HEK293 (cell line): ENCODE data around the gene APOBEC3B.

Experiments used
- GFI1B ChIP-seq: fragments of 450-650 bp; formaldehyde crosslinking; IDR thresholded peaks from 2 replicates; pipeline ENCODE4 v1.5.1; 2016; ENCODE audit warnings: missing biosample characterization, missing genetic modification characterization
- GLI4 ChIP-seq: fragments of 450-650 bp; formaldehyde crosslinking; IDR thresholded peaks from 2 replicates; pipeline ENCODE4 v1.5.1; 2016; ENCODE audit warnings: missing biosample characterization, missing genetic modification characterization
- GLIS2 ChIP-seq: fragments of 450-650 bp; formaldehyde crosslinking; IDR thresholded peaks from 2 replicates; pipeline ENCODE4 v1.5.1; 2016; ENCODE audit warnings: missing biosample characterization, missing genetic modification characterization
- HOXC10 ChIP-seq: sonication (generic); formaldehyde crosslinking; IDR thresholded peaks from 2 replicates; pipeline ENCODE4 v1.8.1; 2023; ENCODE audit warnings: mild to moderate bottlenecking, missing genetic modification reagents
- IKZF3 ChIP-seq: fragments of 450-650 bp; IDR thresholded peaks from 2 replicates; pipeline ENCODE4 v1.5.0; 2018; ENCODE audit warnings: missing biosample characterization, mild to moderate bottlenecking, missing genetic modification characterization, moderate library complexity
- KLF8 ChIP-seq: fragments of 450-650 bp; formaldehyde crosslinking; IDR thresholded peaks from 2 replicates; pipeline ENCODE4 v1.5.1; 2016; ENCODE audit warnings: missing biosample characterization, missing genetic modification characterization
- PRDM10 ChIP-seq: fragments of 450-650 bp; formaldehyde crosslinking; IDR thresholded peaks from 2 replicates; pipeline ENCODE4 v1.5.1; 2016; ENCODE audit warnings: missing biosample characterization, missing genetic modification characterization
- YY2 ChIP-seq: fragments of 450-650 bp; formaldehyde crosslinking; IDR thresholded peaks from 2 replicates; pipeline ENCODE4 v1.5.1; 2016; ENCODE audit warnings: missing biosample characterization, missing genetic modification characterization
- ZBTB1 ChIP-seq: fragments of 450-650 bp; formaldehyde crosslinking; IDR thresholded peaks from 2 replicates; pipeline ENCODE4 v1.5.1; 2016; ENCODE audit warnings: missing biosample characterization, missing genetic modification characterization
- ZBTB48 ChIP-seq: fragments of 450-650 bp; formaldehyde crosslinking; IDR thresholded peaks from 2 replicates; pipeline ENCODE4 v1.5.1; 2016; ENCODE audit warnings: missing biosample characterization, missing genetic modification characterization
- ZEB2 ChIP-seq: fragments of 450-650 bp; formaldehyde crosslinking; IDR thresholded peaks from 2 replicates; pipeline ENCODE4 v1.5.1; 2016; ENCODE audit warnings: missing biosample characterization, missing genetic modification characterization
- ZFHX2 ChIP-seq: fragments of 450-650 bp; formaldehyde crosslinking; conservative IDR thresholded peaks from 2 replicates; pipeline ENCODE4 v1.5.1; 2016; ENCODE audit warnings: missing biosample characterization, missing genetic modification characterization
- ZNF146 ChIP-seq: fragments of 450-650 bp; formaldehyde crosslinking; IDR thresholded peaks from 2 replicates; pipeline ENCODE4 v1.5.1; 2016; ENCODE audit warnings: missing biosample characterization, missing genetic modification characterization
- ZNF157 ChIP-seq: fragments of 450-650 bp; formaldehyde crosslinking; IDR thresholded peaks from 2 replicates; pipeline ENCODE4 v1.5.1; 2016; ENCODE audit warnings: missing biosample characterization, missing genetic modification characterization
- ZNF169 ChIP-seq: fragments of 450-650 bp; formaldehyde crosslinking; IDR thresholded peaks from 2 replicates; pipeline ENCODE4 v1.5.1; 2016; ENCODE audit warnings: missing biosample characterization, missing genetic modification characterization
- ZNF302 ChIP-seq: fragments of 450-650 bp; formaldehyde crosslinking; IDR thresholded peaks from 2 replicates; pipeline ENCODE4 v1.5.1; 2016; ENCODE audit warnings: missing biosample characterization, missing genetic modification characterization, low read depth
- ZNF311 ChIP-seq: fragments of 450-650 bp; formaldehyde crosslinking; IDR thresholded peaks from 2 replicates; pipeline ENCODE4 v1.5.1; 2017; ENCODE audit warnings: missing biosample characterization, missing genetic modification characterization, borderline replicate concordance
- ZNF354C ChIP-seq: fragments of 450-650 bp; formaldehyde crosslinking; IDR thresholded peaks from 2 replicates; pipeline ENCODE4 v1.5.1; 2016; ENCODE audit warnings: missing biosample characterization, missing genetic modification characterization, low read depth, borderline replicate concordance
- ZNF37A ChIP-seq: fragments of 450-650 bp; IDR thresholded peaks from 2 replicates; pipeline ENCODE4 v1.5.1; 2018; ENCODE audit warnings: missing biosample characterization, missing genetic modification characterization
- ZNF514 ChIP-seq: fragments of 450-650 bp; formaldehyde crosslinking; IDR thresholded peaks from 2 replicates; pipeline ENCODE4 v1.5.1; 2016; ENCODE audit warnings: missing biosample characterization, missing genetic modification characterization
- ZNF521 ChIP-seq: fragments of 450-650 bp; formaldehyde crosslinking; IDR thresholded peaks from 2 replicates; pipeline ENCODE4 v1.5.1; 2017; ENCODE audit warnings: missing biosample characterization, mild to moderate bottlenecking, missing genetic modification characterization
- ZNF555 ChIP-seq: fragments of 450-650 bp; formaldehyde crosslinking; conservative IDR thresholded peaks from 2 replicates; pipeline ENCODE4 v1.5.1; 2017; ENCODE audit warnings: missing biosample characterization, mild to moderate bottlenecking, missing genetic modification characterization, inconsistent platforms
- ZNF560 ChIP-seq: fragments of 450-650 bp; formaldehyde crosslinking; IDR thresholded peaks from 2 replicates; pipeline ENCODE4 v1.5.1; 2017; ENCODE audit warnings: missing biosample characterization, missing genetic modification characterization, borderline replicate concordance
- TF ChIP-seq, protein P1 (sequence below): fragments of 450-650 bp; formaldehyde crosslinking; IDR thresholded peaks from 2 replicates; pipeline ENCODE4 v1.5.1; 2016; ENCODE audit warnings: missing biosample characterization, missing genetic modification characterization
- TF ChIP-seq, protein P2 (sequence below): fragments of 450-650 bp; formaldehyde crosslinking; IDR thresholded peaks from 2 replicates; pipeline ENCODE4 v1.5.1; 2016; ENCODE audit warnings: missing biosample characterization, missing genetic modification characterization, borderline replicate concordance

Gene APOBEC3B

DNA sequence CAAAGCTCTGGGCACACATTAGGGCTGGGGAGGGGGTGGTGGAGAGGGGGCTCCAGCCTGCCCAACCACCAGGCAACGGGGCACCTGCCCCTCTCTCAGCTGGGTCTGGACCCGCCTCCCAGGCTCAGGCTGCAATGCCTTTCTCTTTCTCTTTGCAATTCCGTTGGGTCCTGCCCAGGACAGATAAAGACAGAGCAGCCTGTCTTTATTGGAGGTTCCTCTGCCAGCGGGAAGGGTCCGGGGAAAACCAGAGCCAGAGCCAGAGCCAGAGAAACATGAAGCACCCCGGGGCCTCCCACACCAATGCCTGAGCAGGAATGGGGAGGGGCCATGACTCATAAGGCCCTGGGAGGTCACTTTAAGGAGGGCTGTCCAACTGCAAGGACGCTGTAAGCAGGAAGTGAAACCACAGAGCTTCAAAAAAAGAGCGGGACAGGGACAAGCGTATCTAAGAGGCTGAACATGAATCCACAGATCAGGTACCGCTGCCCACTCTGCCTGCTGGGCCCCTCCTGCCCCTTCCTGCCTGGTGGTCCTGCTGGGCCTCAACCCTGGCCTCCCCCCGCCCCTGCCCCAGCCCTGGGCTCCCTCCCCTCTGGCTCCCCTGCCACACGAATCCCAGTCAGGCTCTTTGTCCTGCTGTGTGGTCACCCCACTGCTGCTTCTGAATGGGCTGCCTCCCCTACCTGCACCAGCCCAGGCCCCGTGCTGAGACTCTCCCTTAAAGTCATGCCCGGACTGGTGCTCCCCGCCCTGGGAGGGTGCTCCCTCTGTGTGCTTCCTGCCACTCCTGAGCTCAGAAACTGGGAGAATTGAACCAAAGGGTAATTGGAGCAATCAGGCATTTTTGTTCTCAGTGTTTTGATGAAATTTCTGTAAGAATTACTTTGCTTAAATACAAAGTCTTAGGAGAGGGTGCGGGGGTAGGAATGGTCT, at the start of gene APOBEC3B (continued):
- TF ChIP-seq ZBTB1 (no peak), ZNF302 (tag by site-specific recombination) (no peak), GLIS2 (peak; percentile 83; the same call in 1 of the 2 replicates), YY2 (tag by site-specific recombination) (no peak), ZNF169 (no peak), KLF8 (tag by site-specific recombination) (peak; percentile 61; the same call in 1 of the 2 replicates), ZNF157 (tag by site-specific recombination) (no peak), IKZF3 (tag by site-specific recombination) (no peak), ZNF521 (tag by site-specific recombination) (no peak), ZNF514 (tag by site-specific recombination) (no peak), ZFHX2 (tag by site-specific recombination) (peak; percentile 17; the same call in 1 of the 2 replicates), ZNF37A (no peak), PRDM10 (tag by site-specific recombination) (peak; percentile 50; the same call in 1 of the 2 replicates), ZNF560 (tag by site-specific recombination) (no peak), GLI4 (no peak), ZNF555 (tag by site-specific recombination) (no peak), ZNF354C (no peak), ZNF311 (tag by site-specific recombination) (no peak), ZEB2 (tag by site-specific recombination) (0 out of 2 replicates have a peak, but pooled peaks have one; percentile 20), ZNF146 (tag by site-specific recombination) (no peak), ZBTB48 (tag by site-specific recombination) (no peak), HOXC10 (CRISPR knock-in tag) (no peak), GFI1B (no peak)
- TF ChIP-seq, protein P1, sequence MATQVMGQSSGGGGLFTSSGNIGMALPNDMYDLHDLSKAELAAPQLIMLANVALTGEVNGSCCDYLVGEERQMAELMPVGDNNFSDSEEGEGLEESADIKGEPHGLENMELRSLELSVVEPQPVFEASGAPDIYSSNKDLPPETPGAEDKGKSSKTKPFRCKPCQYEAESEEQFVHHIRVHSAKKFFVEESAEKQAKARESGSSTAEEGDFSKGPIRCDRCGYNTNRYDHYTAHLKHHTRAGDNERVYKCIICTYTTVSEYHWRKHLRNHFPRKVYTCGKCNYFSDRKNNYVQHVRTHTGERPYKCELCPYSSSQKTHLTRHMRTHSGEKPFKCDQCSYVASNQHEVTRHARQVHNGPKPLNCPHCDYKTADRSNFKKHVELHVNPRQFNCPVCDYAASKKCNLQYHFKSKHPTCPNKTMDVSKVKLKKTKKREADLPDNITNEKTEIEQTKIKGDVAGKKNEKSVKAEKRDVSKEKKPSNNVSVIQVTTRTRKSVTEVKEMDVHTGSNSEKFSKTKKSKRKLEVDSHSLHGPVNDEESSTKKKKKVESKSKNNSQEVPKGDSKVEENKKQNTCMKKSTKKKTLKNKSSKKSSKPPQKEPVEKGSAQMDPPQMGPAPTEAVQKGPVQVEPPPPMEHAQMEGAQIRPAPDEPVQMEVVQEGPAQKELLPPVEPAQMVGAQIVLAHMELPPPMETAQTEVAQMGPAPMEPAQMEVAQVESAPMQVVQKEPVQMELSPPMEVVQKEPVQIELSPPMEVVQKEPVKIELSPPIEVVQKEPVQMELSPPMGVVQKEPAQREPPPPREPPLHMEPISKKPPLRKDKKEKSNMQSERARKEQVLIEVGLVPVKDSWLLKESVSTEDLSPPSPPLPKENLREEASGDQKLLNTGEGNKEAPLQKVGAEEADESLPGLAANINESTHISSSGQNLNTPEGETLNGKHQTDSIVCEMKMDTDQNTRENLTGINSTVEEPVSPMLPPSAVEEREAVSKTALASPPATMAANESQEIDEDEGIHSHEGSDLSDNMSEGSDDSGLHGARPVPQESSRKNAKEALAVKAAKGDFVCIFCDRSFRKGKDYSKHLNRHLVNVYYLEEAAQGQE (tag by site-specific recombination), result 0 out of 2 replicates have a peak, but pooled peaks have one; percentile 25
- TF ChIP-seq, protein P2, sequence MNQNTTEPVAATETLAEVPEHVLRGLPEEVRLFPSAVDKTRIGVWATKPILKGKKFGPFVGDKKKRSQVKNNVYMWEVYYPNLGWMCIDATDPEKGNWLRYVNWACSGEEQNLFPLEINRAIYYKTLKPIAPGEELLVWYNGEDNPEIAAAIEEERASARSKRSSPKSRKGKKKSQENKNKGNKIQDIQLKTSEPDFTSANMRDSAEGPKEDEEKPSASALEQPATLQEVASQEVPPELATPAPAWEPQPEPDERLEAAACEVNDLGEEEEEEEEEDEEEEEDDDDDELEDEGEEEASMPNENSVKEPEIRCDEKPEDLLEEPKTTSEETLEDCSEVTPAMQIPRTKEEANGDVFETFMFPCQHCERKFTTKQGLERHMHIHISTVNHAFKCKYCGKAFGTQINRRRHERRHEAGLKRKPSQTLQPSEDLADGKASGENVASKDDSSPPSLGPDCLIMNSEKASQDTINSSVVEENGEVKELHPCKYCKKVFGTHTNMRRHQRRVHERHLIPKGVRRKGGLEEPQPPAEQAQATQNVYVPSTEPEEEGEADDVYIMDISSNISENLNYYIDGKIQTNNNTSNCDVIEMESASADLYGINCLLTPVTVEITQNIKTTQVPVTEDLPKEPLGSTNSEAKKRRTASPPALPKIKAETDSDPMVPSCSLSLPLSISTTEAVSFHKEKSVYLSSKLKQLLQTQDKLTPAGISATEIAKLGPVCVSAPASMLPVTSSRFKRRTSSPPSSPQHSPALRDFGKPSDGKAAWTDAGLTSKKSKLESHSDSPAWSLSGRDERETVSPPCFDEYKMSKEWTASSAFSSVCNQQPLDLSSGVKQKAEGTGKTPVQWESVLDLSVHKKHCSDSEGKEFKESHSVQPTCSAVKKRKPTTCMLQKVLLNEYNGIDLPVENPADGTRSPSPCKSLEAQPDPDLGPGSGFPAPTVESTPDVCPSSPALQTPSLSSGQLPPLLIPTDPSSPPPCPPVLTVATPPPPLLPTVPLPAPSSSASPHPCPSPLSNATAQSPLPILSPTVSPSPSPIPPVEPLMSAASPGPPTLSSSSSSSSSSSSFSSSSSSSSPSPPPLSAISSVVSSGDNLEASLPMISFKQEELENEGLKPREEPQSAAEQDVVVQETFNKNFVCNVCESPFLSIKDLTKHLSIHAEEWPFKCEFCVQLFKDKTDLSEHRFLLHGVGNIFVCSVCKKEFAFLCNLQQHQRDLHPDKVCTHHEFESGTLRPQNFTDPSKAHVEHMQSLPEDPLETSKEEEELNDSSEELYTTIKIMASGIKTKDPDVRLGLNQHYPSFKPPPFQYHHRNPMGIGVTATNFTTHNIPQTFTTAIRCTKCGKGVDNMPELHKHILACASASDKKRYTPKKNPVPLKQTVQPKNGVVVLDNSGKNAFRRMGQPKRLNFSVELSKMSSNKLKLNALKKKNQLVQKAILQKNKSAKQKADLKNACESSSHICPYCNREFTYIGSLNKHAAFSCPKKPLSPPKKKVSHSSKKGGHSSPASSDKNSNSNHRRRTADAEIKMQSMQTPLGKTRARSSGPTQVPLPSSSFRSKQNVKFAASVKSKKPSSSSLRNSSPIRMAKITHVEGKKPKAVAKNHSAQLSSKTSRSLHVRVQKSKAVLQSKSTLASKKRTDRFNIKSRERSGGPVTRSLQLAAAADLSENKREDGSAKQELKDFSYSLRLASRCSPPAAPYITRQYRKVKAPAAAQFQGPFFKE (tag by site-specific recombination), result no peak
